Measurements from ENCODE around the gene UNC93B1. TPM values are rescaled to one million over a fixed set of nuclear protein-coding genes. Genes with fewer than 3 reads are reported as not detected.

UNC93B1 gene, protein sequence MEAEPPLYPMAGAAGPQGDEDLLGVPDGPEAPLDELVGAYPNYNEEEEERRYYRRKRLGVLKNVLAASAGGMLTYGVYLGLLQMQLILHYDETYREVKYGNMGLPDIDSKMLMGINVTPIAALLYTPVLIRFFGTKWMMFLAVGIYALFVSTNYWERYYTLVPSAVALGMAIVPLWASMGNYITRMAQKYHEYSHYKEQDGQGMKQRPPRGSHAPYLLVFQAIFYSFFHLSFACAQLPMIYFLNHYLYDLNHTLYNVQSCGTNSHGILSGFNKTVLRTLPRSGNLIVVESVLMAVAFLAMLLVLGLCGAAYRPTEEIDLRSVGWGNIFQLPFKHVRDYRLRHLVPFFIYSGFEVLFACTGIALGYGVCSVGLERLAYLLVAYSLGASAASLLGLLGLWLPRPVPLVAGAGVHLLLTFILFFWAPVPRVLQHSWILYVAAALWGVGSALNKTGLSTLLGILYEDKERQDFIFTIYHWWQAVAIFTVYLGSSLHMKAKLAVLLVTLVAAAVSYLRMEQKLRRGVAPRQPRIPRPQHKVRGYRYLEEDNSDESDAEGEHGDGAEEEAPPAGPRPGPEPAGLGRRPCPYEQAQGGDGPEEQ
- total RNA-seq (10 to 100 TPM; 21.3 to 22.0 TPM), total RNA-seq (4.7 to 69.2 (median 12.7) reads per million in 172 experiments)
- polyA plus RNA-seq (2013, experiment 1 of 2) = 30.4 TPM
- polyA plus RNA-seq (2013, experiment 2 of 2) = 25.8 TPM

DNA sequence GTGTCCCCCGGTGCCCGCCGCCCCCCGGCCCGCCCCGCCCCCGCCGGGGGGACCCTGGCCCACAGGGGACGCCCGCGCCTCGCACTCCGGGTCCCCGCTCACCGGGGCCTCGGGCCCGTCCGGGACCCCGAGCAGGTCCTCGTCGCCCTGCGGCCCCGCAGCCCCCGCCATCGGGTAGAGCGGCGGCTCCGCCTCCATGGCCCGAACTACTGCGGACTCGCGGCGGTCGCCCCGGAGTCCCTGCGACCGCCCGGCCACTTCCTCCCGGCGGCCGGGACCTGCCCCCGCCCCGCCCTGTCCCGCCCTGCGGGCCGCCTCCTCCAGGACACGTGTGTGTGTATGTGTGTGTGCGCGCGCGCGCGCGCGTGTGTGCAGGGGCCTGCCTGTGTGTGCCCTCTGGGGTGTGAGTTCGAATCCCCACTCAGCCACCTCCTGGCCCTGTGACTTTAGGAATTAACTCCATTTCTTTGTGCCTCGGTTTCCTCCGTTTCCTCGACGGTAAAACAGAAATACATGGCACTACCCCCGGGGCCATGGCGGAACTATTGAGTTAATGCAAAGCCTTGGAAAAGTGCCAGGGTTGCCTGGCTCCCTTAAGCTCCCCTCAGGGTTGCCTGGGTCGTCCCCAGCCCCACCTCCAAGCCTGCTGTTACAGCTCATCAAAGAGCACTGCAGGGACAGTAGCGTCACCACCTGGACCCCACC, at the start of gene UNC93B1:
TSS of gene UNC93B1 (minus strand) at position 252 of the 705 bp plus-strand sequence. CDS start at position 198, 54 bp downstream.
- ChIA-PET POLR2A (no interaction called here), CTCF (interaction anchor here (1.9 kb wide), 1 partner anchor 49 kb away, joined by 4 read pairs; no protein-coding TSS in a partner anchor)
- H3K9me3 ChIP-seq (ENCODE audit: control insufficient read depth in 1 of 2, insufficient read depth in 1 of 2, low read length in 2 of 2) = no peaks in the 10 kb centered on the region
- intact Hi-C loops (cut with DNase I, micrococcal nuclease) = loop anchor here in 1 of 2 experiments (10.0 kb wide), 1 partner anchor 201 kb away; no protein-coding TSS in a partner anchor
- H3K4me1 Mint-ChIP-seq (ENCODE audit: low read depth) = peaks cover 25% of the 10 kb centered on the region
- TF ChIP-seq, protein P1, sequence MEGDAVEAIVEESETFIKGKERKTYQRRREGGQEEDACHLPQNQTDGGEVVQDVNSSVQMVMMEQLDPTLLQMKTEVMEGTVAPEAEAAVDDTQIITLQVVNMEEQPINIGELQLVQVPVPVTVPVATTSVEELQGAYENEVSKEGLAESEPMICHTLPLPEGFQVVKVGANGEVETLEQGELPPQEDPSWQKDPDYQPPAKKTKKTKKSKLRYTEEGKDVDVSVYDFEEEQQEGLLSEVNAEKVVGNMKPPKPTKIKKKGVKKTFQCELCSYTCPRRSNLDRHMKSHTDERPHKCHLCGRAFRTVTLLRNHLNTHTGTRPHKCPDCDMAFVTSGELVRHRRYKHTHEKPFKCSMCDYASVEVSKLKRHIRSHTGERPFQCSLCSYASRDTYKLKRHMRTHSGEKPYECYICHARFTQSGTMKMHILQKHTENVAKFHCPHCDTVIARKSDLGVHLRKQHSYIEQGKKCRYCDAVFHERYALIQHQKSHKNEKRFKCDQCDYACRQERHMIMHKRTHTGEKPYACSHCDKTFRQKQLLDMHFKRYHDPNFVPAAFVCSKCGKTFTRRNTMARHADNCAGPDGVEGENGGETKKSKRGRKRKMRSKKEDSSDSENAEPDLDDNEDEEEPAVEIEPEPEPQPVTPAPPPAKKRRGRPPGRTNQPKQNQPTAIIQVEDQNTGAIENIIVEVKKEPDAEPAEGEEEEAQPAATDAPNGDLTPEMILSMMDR (IDR thresholded peaks at IDR 0.05) = no peak
- H3K4me1 ChIP-seq (ENCODE audit: insufficient read depth, low read length) = peaks cover 32% of the 10 kb centered on the region
- no peaks in the 10 kb centered on the region for H3K9me3 Mint-ChIP-seq
- H3K27me3 Mint-ChIP-seq = no peaks in the 10 kb centered on the region
- H3K27me3 ChIP-seq (ENCODE audit: control insufficient read depth in 1 of 2, insufficient read depth in 2 of 2, low read length in 2 of 2) = no peaks in the 10 kb centered on the region
- peak within 1 kb of the TSS; percentile 10 to 15 for H3K27ac ChIP-seq (ENCODE audit: low read depth in 1 of 2, low read length in 2 of 2)
- no peaks in the 10 kb centered on the region for H3K36me3 ChIP-seq (ENCODE audit: insufficient read depth, low read length)
- ATAC-seq (ENCODE audit: poor library complexity) (peak; percentile 77), DNase-seq (peak; percentile 58 to 90 (median 74))
- H3K4me3 Mint-ChIP-seq = peak within 1 kb of the TSS; percentile 90
- peak within 1 kb of the TSS; percentile 76 for H3K27ac Mint-ChIP-seq
- H3K36me3 Mint-ChIP-seq (ENCODE audit: low read depth) = no peaks in the 10 kb centered on the region
- H3K4me3 ChIP-seq (ENCODE audit: low read length) = peak within 1 kb of the TSS; percentile 53

DNA sequence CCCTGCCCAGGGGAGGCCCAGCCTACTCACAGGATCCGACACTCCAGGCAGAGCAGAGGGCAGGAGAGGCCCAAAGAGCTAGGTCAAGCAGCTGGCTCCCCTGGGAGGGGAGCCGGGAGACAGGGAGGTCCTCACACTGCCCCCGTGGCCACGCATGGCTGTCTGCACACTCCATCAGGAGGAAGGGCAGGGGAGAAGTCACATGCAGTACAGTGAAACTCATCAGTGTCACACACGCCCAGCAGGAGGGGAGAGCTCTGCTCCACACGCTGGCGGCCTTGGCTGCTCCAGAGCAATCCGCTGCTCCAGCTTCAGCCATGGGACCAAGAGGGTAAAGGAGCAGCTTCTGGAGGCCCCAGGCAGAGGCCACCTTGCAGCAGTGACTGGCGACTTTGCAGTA, 49.2 kb upstream of the UNC93B1 start:
- Mint-ChIP-seq H3K4me3 (no peak overlapping the region), H3K9me3 (no peaks in the 10 kb centered on the region), H3K27me3 (no peaks in the 10 kb centered on the region), H3K36me3 (ENCODE audit: low read depth) (peaks cover 20% of the 10 kb centered on the region), H3K4me1 (ENCODE audit: low read depth) (no peaks in the 10 kb centered on the region), H3K27ac (no peak overlapping the region)
- Histone ChIP-seq H3K4me3 (ENCODE audit: low read length) (no peak overlapping the region), H3K9me3 (ENCODE audit: control insufficient read depth in 1 of 2, insufficient read depth in 1 of 2, low read length in 2 of 2) (no peaks in the 10 kb centered on the region), H3K36me3 (ENCODE audit: insufficient read depth, low read length) (peaks cover 44% of the 10 kb centered on the region), H3K27ac (ENCODE audit: low read depth in 1 of 2, low read length in 2 of 2) (no peak overlapping the region), H3K27me3 (ENCODE audit: control insufficient read depth in 1 of 2, insufficient read depth in 2 of 2, low read length in 2 of 2) (no peaks in the 10 kb centered on the region), H3K4me1 (ENCODE audit: insufficient read depth, low read length) (no peaks in the 10 kb centered on the region)
- TF ChIP-seq, protein P1 (IDR thresholded peaks at IDR 0.05) = no peak
- ChIA-PET CTCF (no interaction called here), POLR2A (no interaction called here)
- DNase-seq = peak in 1 of 14 experiments; percentile 27
- intact Hi-C loops (cut with DNase I, micrococcal nuclease) = no loop called here
- no peak for ATAC-seq (ENCODE audit: poor library complexity)

DNA sequence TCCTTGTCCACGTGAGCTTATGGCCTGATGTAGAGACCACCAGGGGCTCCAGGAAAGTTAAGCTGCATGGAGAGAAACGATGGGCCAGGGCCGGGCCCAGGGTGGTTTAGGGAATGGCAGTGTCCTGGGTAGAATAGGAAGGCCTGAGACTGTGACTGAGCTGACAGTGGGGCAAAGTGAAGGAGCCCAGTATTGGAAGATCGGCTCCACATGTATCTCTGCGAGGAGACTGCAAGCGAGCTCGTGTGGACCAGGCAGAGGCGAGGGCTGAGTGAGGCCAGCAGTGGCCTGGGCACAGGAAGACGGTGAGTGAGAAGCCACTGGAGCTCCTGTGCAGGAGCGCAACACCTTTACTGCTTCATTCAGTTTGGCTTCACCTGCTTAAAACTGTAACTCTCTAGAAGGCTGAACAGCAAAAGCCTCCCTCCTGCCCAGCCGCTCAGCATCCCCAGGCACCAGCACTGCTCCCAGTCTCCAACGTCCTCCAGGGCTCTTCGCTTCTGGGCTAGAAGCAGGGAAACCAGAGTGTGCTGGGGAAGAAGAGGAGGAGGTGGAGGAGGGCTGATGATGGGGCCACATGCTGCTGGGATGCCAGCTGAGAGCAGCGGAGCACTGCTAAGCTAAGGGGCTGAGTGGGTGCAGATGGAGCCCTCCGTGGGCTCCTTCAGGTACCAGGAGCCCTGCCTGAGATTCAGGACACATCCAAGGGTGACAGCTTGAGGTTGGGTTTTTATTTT, 48.4 kb upstream of the UNC93B1 start:
- ChIA-PET CTCF (no interaction called here), POLR2A (no interaction called here)
- Mint-ChIP-seq H3K9me3 (no peaks in the 10 kb centered on the region), H3K27me3 (no peaks in the 10 kb centered on the region), H3K4me3 (no peak overlapping the region), H3K4me1 (ENCODE audit: low read depth) (no peaks in the 10 kb centered on the region), H3K27ac (peak overlapping the region; percentile 18), H3K36me3 (ENCODE audit: low read depth) (peaks cover 20% of the 10 kb centered on the region)
- H3K9me3 ChIP-seq (ENCODE audit: control insufficient read depth in 1 of 2, insufficient read depth in 1 of 2, low read length in 2 of 2) = no peaks in the 10 kb centered on the region
- DNase-seq (no peak), ATAC-seq (ENCODE audit: poor library complexity) (peak; percentile 19)
- H3K27me3 ChIP-seq (ENCODE audit: control insufficient read depth in 1 of 2, insufficient read depth in 2 of 2, low read length in 2 of 2) = no peaks in the 10 kb centered on the region
- no peaks in the 10 kb centered on the region for H3K4me1 ChIP-seq (ENCODE audit: insufficient read depth, low read length)
- no peak overlapping the region for H3K4me3 ChIP-seq (ENCODE audit: low read length)
- H3K27ac ChIP-seq (ENCODE audit: low read depth in 1 of 2, low read length in 2 of 2) = no peak overlapping the region
- TF ChIP-seq, protein P1 (IDR thresholded peaks at IDR 0.05) = no peak
- H3K36me3 ChIP-seq (ENCODE audit: insufficient read depth, low read length) = peaks cover 50% of the 10 kb centered on the region
- intact Hi-C loops (cut with DNase I, micrococcal nuclease) = no loop called here
